HG03460 (cell line): ENCODE measurements around the gene PDXP.
"Not testable (repeated sequence)": the region's sequence is repeated elsewhere in the genome, so short reads cannot be mapped to it uniquely, and the experiment has no call there.

Experiments
- ATAC-seq: cut with Tn5 transposase; IDR thresholded peaks from one replicate; pipeline ENCODE4 v1.9.1; 2021; ENCODE audit not compliant: unreplicated experiment

Gene PDXP

GRCh38 chr22:37643225-37643847, 15.2 kb upstream of the PDXP start:
- ATAC-seq = no peak

- ATAC-seq = no peak
Measured at GRCh38 chr22:37647317-37647716, 11.2 kb upstream of the PDXP start.

- ATAC-seq = no peak
Measured at GRCh38 chr22:37647928-37648327, 10.6 kb upstream of the PDXP start.

GRCh38 chr22:37650463-37651136, 7.9 kb upstream of the PDXP start:
- no peak for ATAC-seq

GRCh38 chr22:37654563-37655251, 3.8 kb upstream of the PDXP start:
- ATAC-seq = no peak

GRCh38 chr22:37655252-37655563, 3.3 kb upstream of the PDXP start:
- no peak for ATAC-seq

- not testable (repeated sequence) for ATAC-seq
Measured at GRCh38 chr22:37656583-37656982, 1.9 kb upstream of the PDXP start.

- no peak for ATAC-seq
Measured at GRCh38 chr22:37657590-37658132, 862 bp upstream of the PDXP start.

- peak; percentile 6 for ATAC-seq
Measured at GRCh38 chr22:37659066-37659896, 758 bp downstream of the PDXP start.

GRCh38 chr22:37659897-37660708, 1.6 kb downstream of the PDXP start:
- ATAC-seq = no peak

GRCh38 chr22:37660709-37661045, 2.2 kb downstream of the PDXP start:
- no peak for ATAC-seq

- ATAC-seq = no peak
Measured at GRCh38 chr22:37661160-37661924, 2.8 kb downstream of the PDXP start.

GRCh38 chr22:37662039-37662438, 3.5 kb downstream of the PDXP start:
- no peak for ATAC-seq

- ATAC-seq = no peak
Measured at GRCh38 chr22:37663521-37664140, 5.1 kb downstream of the PDXP start.

GRCh38 chr22:37664249-37665101, 6.0 kb downstream of the PDXP start:
- ATAC-seq = no peak

GRCh38 chr22:37665487-37665886, 7.0 kb downstream of the PDXP start:
- ATAC-seq = no peak

GRCh38 chr22:37669586-37669985, 11.1 kb downstream of the PDXP start:
- no peak for ATAC-seq

GRCh38 chr22:37672206-37672919, 13.8 kb downstream of the PDXP start:
- ATAC-seq = no peak
